GM18907 (cell line): Measurements from ENCODE around the gene WDSUB1.
A peak's percentile ranks its signal among the peaks of the same experiment; 100 is the strongest.

Source experiments
- ATAC-seq: cut with Tn5 transposase; IDR thresholded peaks from one replicate; pipeline ENCODE4 v1.9.1; 2021; ENCODE audit warnings: mild to moderate bottlenecking, moderate library complexity; ENCODE audit not compliant: unreplicated experiment

Gene WDSUB1

DNA sequence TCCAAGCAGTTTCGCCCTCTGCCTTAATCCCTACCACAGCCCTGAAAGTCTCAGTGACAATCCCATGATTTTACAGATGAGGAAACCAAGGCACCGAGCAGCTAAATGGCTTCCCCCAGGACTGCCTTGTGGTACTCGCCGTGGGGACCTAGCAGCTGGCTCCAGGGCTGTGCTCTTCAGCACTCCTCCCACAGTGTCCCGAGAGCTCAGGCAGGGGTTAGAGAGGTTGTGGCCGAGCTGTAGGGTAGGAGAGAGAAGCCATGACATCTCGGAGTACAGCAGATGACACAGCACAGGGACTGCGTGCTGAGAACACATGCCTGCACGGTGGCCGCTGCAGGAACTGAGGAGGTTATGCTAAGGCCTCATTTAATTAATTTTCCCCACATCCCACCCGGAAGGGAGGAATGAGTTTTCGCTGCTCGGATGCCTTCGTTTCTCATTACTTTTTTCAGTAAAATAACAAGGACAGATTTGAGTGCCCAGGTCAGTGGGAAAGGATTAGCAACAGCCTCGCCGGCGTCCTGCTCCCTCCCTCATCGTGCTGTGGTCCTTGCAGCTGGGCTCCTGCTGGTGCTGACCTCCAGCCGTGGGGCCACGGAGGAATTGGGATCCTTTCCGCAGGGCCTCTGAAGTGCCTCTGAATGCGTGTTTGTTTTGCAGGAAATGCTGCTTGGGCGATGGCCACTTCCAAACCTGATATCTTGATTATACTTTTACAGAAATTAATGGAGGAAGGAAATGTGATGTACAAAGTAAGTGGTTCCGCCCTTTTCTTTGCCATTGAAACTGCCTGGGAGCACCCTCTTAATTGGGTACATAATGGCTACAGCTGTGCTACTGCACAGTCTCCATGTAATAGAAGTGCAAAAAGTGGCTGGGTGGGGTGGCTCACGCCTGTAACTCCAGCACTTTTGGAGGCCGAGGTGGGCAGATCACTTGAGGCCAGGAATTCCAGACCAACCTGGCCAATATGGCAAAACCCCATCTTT lies 61.2 kb downstream of the WDSUB1 start:
- no peak for ATAC-seq

- no peak for ATAC-seq
These were observed 62.3 kb downstream of the WDSUB1 start for GRCh38 chr2:159224061-159224813.

DNA sequence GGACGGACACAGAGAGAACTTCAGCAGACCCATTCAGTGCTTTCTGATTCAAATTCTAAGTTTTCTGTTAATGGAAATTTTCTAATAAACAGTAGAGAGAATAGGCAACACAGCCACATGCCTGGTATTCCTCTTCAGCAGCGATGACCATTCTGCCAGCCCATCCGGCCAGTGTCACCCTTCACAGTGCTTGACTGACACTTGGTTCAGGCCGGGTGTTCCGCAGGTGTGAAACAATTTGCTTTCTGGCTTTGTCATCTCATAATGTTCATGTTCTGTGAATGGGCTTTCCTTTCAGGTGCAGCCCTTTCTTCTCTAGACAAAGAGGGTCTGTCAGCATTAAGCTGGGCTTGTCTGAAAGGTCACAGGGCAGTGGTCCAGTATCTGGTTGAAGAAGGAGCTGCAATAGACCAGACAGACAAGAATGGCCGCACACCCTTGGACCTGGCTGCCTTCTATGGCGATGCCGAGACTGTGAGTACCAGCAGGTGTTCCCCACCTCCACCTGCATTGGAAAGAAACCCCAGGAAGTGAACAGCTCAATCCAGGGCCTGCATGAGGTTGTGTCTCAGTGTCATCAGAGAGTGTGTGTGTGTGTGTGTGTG lies 67.0 kb downstream of the WDSUB1 start:
- no peak for ATAC-seq

GRCh38 chr2:159218389-159218788 lies 68.1 kb downstream of the WDSUB1 start:
- ATAC-seq, result no peak

DNA sequence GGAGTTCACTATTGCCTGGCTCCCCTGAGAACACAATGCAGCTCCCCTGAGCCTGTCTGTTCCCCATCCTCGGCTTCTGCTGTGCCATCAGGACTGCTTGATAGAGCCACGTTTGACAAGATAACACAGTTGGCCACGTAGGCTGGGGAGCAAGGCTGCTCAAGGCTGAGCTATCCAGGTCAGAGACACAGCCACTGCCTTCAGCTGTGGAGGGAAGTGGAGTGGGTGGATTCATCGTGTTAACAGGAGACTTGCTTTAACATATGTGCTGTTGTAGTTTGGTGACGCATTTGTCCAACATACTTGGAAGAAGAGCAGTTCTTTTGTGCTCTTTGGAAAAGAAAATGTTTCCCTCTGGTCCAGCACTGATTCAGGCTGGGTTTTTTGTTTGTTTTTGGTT lies 68.8 kb downstream of the WDSUB1 start:
- ATAC-seq, result no peak

DNA sequence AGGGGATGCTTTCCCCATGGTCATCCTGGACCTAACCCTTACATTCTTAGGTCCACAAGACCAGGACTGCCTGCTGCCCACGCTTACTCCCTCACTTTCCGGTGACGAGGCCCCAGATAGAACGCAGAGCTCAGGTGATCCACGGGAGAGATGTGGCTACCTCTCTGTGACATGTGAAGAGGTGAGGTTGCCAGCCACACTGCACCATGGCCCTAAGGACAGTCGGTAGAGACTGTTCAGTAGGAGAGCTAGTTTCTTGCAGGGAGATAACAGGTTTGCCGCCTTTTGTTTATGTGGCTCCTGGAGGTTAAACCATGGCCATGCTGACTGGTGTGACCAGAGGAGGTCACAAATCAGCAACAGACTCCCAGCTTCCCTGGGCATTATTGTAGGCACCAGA lies 71.4 kb downstream of the WDSUB1 start:
- no peak for ATAC-seq

DNA sequence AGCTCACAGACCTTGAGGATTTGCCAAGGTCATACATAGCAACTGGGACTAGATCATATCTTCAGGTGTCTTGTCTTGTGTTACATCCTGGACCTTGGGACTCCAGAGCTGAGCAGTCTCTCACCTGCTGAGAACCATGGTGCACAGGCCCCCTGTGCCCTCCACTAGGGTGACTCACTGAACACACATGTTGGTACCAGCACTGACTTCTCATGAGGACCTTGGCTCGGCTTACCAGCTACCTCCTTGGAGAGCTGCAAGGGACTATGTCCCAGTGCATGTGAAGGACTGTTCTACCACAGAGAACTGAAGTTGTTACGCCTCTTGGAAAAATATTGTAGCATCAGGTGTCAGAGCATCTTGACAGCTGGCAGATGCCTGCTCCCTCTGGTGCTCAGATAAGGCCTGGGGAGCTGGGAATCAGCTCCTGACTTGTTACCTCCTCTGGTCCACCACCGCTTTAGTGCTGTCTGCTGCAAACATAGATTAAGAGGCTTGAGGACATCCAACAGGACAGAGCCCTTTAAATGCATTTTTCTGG lies 72.1 kb downstream of the WDSUB1 start:
- no peak for ATAC-seq

GRCh38 chr2:159213296-159213695 lies 73.2 kb downstream of the WDSUB1 start:
- ATAC-seq, result no peak

GRCh38 chr2:159211447-159212396 lies 74.8 kb downstream of the WDSUB1 start:
- no peak for ATAC-seq

- ATAC-seq, result peak; percentile 86
These were observed 76.9 kb downstream of the WDSUB1 start for GRCh38 chr2:159209341-159210306.

DNA sequence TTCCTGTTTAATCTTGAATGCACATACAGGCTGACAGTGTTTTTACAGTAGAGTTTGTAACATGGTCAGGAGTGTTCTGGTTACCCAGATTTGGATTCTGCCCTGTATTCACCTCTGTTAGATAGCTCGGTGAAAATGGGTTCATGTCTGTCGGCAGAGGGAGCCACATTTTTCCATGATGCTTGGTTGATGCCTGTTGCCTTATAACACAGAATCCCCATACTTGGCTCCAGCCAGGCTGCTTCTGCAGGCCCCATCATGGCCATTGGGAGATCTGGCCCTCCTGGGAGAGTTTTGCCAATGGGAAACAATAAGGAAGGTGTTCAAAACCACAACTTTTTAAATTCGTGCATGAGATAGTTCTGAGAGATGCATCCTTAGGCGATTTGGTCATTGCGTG lies 78.1 kb downstream of the WDSUB1 start:
- ATAC-seq, result no peak

- ATAC-seq, result no peak
These were observed 79.6 kb downstream of the WDSUB1 start for GRCh38 chr2:159206736-159207380.

DNA sequence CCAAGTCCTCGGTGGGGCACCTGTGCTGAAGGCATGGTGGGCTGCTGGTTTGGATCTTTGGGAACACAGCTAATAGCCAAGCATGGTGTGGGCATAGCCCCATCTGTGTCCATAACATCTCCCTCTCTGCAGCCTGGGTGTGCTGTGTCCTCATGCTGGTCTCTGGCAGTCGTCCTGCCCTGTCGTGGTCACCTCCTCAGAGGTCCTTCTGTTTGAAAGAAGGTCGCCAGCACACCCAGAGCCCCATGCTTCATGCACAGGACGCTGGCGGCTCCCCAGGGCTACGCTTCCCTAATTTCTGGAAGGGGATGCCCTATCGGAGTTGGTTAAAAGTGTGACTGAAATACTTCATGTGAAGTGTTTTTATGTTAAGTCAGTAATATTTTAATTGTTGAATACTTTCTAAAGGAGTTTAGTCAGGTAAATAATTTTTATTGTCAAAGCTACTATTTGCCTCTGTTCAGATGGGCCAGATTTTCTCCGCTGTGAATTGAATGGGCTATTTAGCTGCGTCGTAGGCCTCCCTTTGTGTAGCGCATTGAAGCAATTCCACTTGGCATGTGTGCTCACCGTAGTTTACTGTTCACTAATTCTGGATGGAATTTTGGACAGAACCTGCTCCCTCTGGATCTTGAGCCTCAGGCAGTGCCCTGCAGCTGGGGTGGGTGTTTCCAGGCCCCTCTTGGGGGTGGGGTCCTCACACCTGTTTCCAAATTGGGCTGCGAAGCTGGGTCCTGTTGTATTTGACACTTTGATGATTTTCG lies 81.9 kb downstream of the WDSUB1 start:
- ATAC-seq, result no peak

- ATAC-seq, result no peak
These were observed 83.9 kb downstream of the WDSUB1 start for GRCh38 chr2:159202568-159203071.

DNA sequence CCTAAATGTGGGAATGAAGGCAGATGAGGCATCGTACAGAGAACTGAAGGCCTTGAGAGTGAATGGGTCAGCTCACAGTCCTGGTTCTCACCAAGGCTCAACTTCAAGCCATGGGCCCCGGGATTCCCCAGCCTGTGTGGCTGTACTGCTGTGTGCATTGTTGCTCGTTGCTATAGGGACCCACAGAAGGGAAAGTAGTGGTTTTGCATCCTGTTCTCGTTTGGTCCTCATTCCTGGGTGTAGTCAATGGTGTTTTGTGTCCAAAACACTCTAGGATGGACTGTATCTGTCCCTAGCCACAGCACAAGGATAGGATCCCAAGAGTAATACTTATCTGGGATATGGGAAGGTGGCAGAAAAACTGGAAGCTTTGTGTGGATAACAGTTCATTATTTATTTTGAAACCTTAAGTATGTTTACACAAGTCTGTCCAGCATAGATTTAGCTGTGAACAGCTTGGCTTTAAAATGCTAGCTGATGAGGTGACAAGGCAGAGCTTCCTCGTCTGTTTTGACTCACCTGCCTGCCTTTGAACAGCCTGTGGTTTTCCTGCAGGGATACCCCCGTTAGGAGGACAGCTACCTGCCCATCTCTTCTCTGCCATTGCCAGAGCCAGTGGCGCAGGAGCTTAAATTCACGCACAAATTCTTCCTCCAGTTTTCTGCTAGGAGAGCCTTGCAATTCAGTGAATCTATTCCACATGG lies 85.0 kb downstream of the WDSUB1 start:
- ATAC-seq, result peak; percentile 99

- no peak for ATAC-seq
These were observed 86.0 kb downstream of the WDSUB1 start for GRCh38 chr2:159200498-159200897.
